Stimulated activated CD8-positive, alpha-beta memory T cell treated with anti-CD3 and anti-CD28 coated beads, Interleukin-4, amount 100 ng/mL, for 48 hours (primary cell): ENCODE results near the gene CES5A.
"Not testable (repeated sequence)": the region's sequence is repeated elsewhere in the genome, so short reads cannot be mapped to it uniquely, and the experiment has no call there.

Experiments
- DNase-seq: peaks from one replicate; pipeline ENCODE4 v3.0.0-alpha.2; 2020

Gene CES5A

DNA sequence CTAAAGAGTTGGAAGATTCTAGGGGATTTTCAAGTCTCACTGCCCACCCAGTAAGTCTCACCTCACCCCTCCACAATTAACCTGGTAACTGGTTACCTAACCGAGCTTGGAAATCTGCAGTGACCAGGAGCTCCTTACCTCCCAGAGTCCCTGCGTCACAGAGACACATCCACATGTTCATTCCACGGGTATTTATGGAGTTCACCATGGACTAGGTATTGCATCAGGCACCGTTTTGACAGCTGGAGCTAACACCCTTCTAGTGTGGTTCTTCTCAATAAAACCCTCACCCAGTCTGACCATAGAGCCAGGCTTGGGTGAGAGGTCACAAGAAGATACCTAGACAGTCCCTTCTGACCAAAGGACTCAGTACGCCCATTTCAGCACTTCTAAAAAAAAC lies 2.1 kb downstream of the CES5A start:
- DNase-seq: no peak

- no peak for DNase-seq
Observed at GRCh38 chr16:55872130-55872529, 3.0 kb downstream of the CES5A start.

GRCh38 chr16:55871411-55872038 lies 3.6 kb downstream of the CES5A start:
- DNase-seq: no peak

DNA sequence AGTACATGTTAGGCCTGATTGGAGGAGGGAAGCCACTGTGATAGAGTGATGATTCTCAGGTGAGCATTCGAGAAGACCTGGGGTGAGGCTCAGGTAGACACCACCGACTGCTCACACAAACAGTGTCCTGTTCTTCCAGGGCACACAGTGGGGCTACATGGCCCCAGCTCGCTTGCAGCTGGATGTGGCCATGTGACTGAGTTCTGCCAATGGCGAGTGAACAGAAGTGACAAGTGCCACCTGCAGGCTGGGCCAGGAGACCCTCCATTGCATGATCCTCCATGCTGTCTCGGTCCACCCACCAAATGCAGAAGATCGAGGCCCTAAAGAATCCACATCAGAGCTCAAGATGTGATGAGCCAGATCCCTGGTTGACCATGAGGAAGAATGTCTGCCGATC lies 6.2 kb downstream of the CES5A start:
- no peak for DNase-seq

- no peak for DNase-seq
Observed at GRCh38 chr16:55868137-55868536, 7.0 kb downstream of the CES5A start.

- no peak for DNase-seq
Observed at GRCh38 chr16:55861288-55861687, 13.9 kb downstream of the CES5A start.

DNA sequence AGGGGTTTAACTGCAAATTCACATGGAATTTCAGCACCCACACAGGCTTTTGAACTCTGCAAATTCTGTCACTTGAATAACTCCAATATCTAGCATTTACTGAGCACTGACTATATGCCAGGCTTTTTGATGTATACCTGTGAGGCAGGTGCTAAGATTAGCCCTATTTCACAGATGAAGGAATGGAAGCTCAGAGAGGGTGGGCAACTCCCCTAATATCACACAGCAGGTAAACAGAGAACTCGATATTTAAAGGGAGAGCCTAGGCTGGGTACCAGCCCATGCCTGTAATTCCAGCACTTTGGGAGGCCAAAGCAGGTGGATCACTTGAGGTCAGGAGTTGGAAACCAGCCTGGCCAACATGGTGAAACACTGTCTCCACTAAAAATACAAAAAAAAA lies 17.5 kb downstream of the CES5A start:
- not testable (repeated sequence) for DNase-seq

DNA sequence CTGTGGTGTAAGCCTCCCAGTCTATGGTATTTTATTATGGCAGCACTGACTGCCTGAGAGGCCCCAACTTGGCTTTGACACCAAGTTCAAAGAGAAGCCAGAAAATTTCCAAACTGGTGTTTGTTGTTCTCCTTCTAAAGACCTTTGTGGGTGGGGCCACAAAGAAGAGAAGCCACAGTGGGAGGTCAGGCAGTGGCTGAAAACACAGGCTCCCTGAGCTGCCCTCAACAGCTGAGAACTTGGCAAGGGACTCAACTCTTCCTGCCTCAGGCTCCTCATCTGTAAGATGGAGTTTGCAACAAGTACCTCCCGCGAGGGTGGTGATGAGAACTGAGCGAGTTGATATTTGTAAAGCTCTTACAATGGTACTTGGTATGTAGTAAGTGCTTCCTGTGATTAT lies 18.2 kb downstream of the CES5A start:
- no peak for DNase-seq

- DNase-seq: no peak
Observed at GRCh38 chr16:55853114-55853513, 22.1 kb downstream of the CES5A start.

DNA sequence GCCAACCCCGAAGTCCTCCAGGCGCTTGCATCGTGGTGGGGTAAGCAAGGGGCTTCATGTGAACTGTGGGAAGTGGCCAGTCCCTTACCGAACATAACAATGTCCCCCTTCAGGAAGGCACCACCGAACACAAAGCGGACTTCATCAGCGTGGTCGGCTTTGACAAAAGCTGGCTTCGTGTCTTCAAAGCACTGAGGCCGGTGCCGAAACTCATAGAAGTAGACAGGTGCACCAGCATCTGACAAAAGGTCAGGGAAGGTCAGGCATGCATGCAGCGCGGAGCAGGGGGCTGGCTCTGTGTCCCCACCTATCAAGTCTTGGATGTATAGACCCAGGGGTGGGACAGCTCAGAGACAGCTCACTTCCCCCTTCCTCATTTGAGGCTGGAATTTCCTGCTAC lies 25.6 kb downstream of the CES5A start:
- no peak for DNase-seq

DNA sequence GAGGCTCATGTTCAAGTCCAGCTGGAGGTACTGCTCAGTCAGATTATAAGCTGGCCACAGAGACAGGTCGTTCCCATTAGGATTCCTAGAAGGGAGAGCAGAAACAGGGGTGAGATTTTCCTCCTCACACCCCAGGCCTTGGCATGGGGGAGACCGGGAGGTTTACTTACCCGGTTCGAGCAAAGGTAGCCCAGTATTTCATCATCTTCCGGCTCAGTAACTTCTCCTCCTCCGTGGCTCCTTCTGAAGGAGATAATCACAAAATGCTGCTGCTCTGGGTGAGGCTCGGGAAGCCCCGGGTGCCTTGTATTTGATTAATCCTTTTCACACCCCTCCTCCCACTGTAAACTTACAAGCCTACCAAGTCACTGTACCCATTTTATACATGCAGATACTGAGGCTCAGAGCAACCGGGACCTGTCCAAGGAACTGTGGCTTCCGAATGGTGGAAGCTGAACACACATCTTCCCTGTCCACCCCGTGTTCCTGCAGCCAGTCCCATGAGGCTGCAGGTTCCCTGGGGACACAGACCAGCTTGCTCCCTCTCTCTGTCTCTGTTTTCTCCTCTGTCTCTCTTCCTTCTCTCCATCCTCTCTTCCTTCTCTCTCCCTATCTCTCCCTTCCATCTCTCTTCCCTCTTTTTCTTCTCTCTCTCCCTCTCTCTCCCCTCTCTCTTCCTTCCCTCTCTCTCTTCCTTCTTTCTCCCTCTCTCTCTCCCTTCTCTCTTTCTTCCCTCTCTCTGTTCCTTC lies 28.4 kb downstream of the CES5A start:
- DNase-seq: no peak

GRCh38 chr16:55843105-55843395 lies 32.1 kb downstream of the CES5A start:
- no peak for DNase-seq

DNA sequence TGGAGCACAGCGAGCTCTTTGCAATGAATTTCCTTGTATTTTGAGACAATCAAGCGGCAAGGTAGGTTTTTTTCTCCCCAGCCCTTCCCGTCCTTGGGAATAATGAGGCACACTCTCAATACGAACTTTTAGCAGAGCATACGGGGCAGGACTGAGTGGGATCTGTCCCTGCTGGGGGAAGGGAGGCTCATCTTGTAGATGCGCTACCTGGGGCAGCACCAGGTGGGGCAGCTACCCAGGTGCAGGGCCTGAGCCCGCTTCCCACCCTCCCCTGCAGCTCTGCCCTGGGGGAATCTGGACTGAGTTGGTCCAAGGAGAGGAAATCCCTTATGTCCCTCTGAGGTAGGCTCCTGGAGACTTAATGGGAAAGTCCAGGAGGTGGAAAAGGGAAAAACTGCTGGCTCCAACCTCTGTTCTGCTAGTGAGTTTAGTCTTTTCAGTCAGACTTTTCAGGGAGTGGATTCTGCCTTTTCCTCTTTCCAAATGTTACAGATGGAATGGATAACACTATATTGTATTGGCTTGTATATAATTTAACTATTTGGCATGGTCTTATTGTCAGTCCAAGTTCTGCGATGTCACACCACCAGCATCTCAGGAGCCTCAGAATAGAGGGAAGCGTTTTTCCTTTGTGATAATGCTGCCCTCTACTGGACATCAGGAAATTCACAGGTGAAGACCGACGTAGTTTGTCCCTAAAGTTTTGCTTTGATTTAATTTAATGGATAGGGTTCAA lies 32.6 kb downstream of the CES5A start:
- DNase-seq: no peak

GRCh38 chr16:55839115-55839514 lies 36.1 kb downstream of the CES5A start:
- no peak for DNase-seq

- DNase-seq: no peak
Observed at GRCh38 chr16:55836158-55836611, 39.0 kb downstream of the CES5A start.

GRCh38 chr16:55835581-55835980 lies 39.6 kb downstream of the CES5A start:
- DNase-seq: no peak

DNA sequence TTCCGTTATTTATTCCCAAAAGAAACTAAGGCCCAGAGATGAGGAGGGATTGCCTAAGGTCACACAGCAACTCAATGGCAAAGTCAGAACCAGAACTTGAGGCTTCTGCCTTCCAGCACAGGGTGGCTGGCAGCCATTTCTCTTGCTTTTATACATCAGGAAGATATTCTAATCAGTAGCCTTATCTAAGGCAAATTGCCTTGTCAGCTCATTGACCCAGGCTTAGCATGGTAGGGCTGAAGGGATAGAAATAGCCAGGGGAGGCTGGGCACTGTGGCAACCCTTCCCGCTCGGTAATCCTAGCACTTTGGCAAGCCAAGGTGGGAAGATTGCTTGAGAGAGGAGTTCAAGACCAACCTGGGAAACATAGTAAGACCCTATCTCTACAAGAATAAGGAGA lies 40.0 kb downstream of the CES5A start:
- DNase-seq: not testable (repeated sequence)

DNA sequence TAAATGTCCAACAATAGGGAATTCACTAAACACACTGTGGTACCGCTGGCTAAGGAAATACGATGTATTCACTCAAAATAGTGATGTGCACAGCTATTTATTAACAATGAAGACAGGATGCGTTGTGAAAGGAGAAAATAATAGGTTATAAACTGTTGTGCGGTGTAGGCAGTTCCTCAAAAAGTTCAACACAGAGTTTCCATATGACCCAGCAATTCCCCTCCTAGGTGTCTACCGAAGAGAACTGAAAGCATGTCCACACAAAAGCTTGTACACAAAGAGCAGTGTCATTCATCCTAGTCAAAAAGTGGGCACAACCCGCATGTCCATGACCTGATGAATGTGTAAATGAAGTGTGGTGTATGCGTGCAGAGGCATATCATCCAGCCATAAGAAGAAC lies 41.1 kb downstream of the CES5A start:
- no peak for DNase-seq

- DNase-seq: no peak
Observed at GRCh38 chr16:55832773-55833691, 42.1 kb downstream of the CES5A start, which contains the start of gene CES1. CES1 (minus strand) TSS chr16:55833096; CDS start chr16:55833055, 41 bp downstream.

DNA sequence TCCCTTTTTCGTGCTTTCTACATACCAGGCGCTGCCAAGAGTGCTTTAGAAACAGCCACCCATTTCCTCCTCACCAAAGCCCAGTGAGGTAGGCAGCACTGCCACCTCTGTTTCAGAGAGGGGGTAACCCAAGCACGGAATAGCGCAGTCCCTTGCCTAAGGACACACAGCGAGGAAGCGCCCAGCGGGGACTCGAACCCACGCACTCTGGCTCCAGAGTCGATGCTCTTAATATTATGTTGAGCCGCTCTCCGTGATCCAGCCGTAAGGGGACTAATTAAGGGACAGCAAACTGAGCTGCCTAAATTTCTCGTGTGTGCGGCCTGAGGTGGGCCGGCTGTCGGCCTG lies 42.8 kb downstream of the CES5A start:
- DNase-seq: no peak

DNA sequence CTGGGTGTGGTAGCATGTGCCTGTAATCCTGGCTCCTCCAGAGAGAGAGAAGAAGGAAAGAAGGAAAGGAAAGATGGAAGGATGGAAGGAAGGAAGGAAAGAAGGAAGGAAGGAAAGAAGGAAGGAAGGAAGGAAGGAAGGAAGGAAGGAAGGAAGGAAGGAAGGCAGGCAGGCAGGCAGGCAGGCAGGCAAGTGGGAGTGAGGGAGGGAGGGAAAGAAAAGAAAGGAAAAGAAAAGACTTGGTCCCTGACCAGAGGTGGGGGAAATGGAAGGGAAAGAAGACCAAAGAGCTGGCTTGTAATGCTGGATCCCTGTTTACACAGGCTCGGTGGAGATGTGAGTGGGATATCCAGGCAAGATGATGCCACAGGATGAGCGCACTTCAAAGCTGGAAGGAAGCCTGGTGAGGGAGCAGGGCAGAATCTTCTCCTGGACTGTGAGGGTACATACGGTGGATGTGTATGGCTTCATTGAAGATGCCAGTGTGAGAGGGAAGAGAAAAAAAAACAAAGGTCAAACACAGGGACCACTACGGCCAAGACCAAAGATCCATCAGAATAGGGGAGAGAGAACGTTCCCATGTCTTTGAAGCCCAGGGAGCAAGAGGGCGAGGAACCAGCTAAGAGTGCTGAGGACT lies 44.4 kb downstream of the CES5A start:
- DNase-seq: no peak

DNA sequence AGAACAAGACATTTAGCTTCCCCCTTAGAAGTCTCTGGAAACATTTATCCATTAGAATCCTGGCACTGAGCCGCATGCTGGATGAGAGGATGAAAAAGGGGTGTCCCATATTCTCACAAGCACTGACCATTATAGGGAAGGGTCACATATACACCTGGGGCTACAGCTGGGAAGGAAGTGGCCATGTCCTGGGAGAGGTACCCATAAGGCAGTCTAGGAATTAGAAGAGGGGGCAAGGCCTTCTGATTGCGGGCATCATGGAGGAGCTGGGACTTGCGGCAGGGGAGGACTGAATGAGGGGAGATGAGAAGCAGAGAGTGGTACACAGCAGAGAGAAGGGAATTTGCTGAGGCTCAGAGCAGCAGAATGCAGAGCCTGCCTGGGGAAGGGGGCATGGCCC lies 45.9 kb downstream of the CES5A start:
- DNase-seq: not testable (repeated sequence)

GRCh38 chr16:55828680-55829079 lies 46.5 kb downstream of the CES5A start:
- DNase-seq: no peak
